GM12872 (cell line): Measurements from ENCODE around the gene SPATA1.

ENCODE experiments used
- CTCF ChIP-seq: IDR thresholded peaks from 3 replicates; pipeline ENCODE4 v1.5.1; 2011; ENCODE audit warnings: low read depth, mild to moderate bottlenecking, low read length, moderate library complexity; ENCODE audit not compliant: insufficient read depth

The SPATA1 gene

DNA sequence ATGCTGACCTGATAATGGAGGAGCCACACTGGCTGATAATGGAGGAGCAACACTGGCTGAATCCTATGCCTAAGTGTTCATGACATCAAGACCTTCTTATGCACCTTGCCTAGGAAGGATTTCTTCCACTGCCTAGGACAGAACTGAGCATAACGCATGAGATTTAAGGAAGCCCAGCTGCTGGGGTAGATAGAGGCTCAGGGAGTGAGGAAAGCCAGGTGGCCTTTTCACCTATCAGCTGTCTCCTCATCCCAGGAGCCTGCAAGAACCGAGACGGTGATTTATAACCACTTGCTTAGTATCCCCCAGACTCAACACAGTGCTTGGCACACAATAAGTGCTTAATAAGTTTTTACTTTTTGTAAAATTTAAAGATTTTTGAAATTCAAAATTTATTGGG is 75.5 kb downstream of the SPATA1 start:
- TF ChIP-seq CTCF, result no peak

- TF ChIP-seq CTCF, result no peak
These were observed 76.8 kb downstream of the SPATA1 start for GRCh38 chr1:84582802-84583587.

- no peak for TF ChIP-seq CTCF
These were observed 77.5 kb downstream of the SPATA1 start for GRCh38 chr1:84583648-84584047.

DNA sequence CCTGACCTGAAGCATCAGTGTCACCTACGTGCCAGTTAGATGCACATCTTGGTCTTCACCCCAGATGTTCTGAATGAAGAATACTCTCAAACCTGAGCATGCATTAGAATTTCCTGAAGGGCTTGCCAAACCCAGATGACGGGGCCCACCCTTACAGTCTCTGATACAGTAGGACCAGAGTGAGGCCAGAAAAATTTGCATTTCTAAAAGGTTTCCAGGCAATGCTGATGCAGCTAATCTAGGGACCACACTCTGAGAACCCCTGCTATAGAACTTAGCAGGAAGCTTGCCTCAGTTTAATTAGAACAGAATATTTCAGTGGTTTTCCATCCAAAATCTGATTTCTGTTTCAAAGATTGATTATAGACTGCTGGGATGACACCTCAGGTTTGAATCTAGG is 77.9 kb downstream of the SPATA1 start:
- TF ChIP-seq CTCF, result no peak

DNA sequence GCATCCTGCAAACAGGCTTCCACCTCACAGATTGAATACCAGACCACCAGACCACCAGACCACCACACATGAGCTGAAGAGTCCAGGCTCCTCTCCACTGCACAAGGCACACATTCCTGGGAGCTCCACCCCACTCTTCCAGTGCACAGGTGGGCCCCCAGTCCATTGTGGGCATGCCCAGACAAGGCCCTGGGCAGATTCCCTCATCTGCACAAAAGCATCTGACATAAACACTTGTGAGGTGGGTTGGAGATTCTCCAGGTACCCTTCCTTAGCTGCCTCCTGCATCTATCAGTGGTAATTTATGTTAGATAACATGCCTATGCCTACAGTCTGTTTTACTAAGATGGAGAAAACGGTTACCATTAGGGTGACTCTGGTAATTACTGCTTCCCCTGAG is 79.6 kb downstream of the SPATA1 start:
- no peak for TF ChIP-seq CTCF

- no peak for TF ChIP-seq CTCF
These were observed 80.9 kb downstream of the SPATA1 start for GRCh38 chr1:84587099-84587498.

GRCh38 chr1:84597011-84597410 is 90.8 kb downstream of the SPATA1 start:
- no peak for TF ChIP-seq CTCF
